Gastroesophageal sphincter (tissue), 4 donors: ENCODE data around the gene COBLL1. TPM values are rescaled to one million over a fixed set of nuclear protein-coding genes. Genes with fewer than 3 reads are reported as not detected.

ENCODE experiments used
- ATAC-seq: fragments of 150-250 bp; one replicate; pipeline ENCODE4 v1.9.1; 2016; ENCODE audit warnings: mild to moderate bottlenecking, moderate library complexity
- H3K27ac ChIP-seq, 4 donors: fragments of 200-600 bp; sonication (generic) in 3 of 4; 1 replicate in 3 of 4; 2 replicates in 1 of 4; pipeline ENCODE4 v1.5.1; 2016 to 2019
- H3K27me3 ChIP-seq: fragments of 200-600 bp; sonication (generic); one replicate; pipeline ENCODE4 v1.5.1; 2019
- H3K36me3 ChIP-seq, 2 donors: fragments of 200-600 bp; sonication (generic); one replicate each; pipeline ENCODE4 v1.5.1; 2019; ENCODE audit warnings: control low read depth in 1 of 2
- H3K4me1 ChIP-seq, 3 donors: fragments of 200-600 bp; sonication (generic); 1 replicate in 2 of 3; 2 replicates in 1 of 3; pipeline ENCODE4 v1.5.1; 2016 to 2019; ENCODE audit warnings: control low read depth in 2 of 3
- H3K4me3 ChIP-seq, 2 donors: fragments of 200-600 bp; sonication (generic); one replicate each; pipeline ENCODE4 v1.5.1; 2019; ENCODE audit warnings: mild to moderate bottlenecking in 1 of 2, moderate library complexity in 1 of 2
- H3K9me3 ChIP-seq, 3 donors: fragments of 200-600 bp; sonication (generic); one replicate each; pipeline ENCODE4 v1.5.1; 2017 to 2019; ENCODE audit warnings: control low read depth in 2 of 3
- CTCF ChIP-seq, 4 experiments: fragments of 200-600 bp in 2 of 4; fragments of 450-650 bp in 2 of 4; sonication (generic) in 1 of 4; IDR thresholded peaks; one replicate each; pipeline ENCODE4 v1.5.1; 2017 to 2019; ENCODE audit warnings: antibody characterized with exemption in 4 of 4, mild to moderate bottlenecking in 2 of 4, moderate library complexity in 2 of 4
- EP300 ChIP-seq: sonication (generic); formaldehyde crosslinking; IDR thresholded peaks from one replicate; pipeline ENCODE4 v1.6.1; 2017; ENCODE audit warnings: antibody characterized with exemption, mild to moderate bottlenecking
- POLR2A ChIP-seq, 2 donors: fragments of 450-650 bp; IDR thresholded peaks; one replicate each; pipeline ENCODE4 v1.6.1; 2017; ENCODE audit warnings: antibody characterized with exemption in 2 of 2, mild to moderate bottlenecking in 2 of 2, moderate library complexity in 1 of 2
- POLR2AphosphoS5 ChIP-seq: sonication (generic); formaldehyde crosslinking; IDR thresholded peaks from one replicate; pipeline ENCODE4 v1.6.1; 2017; ENCODE audit warnings: antibody characterized with exemption
- WGBS, 2 donors: methylation state at CpG; one replicate each; pipeline ENCODE4 v1.1.5; 2018; ENCODE audit warnings: low coverage in 1 of 2; 5-methylcytosine and 5-hydroxymethylcytosine counted together
- total RNA-seq, 4 donors: library from RNA; depleted of rRNA; stranded (reverse); fragments of >200 nt; gene quantifications; one replicate each; pipeline ENCODE4 v1.1.0, GENCODE V29; 2016

The COBLL1 gene
- total RNA-seq, 4 donors from 2014 or later = 25.7 to 71.6 (median 56.6) TPM

DNA sequence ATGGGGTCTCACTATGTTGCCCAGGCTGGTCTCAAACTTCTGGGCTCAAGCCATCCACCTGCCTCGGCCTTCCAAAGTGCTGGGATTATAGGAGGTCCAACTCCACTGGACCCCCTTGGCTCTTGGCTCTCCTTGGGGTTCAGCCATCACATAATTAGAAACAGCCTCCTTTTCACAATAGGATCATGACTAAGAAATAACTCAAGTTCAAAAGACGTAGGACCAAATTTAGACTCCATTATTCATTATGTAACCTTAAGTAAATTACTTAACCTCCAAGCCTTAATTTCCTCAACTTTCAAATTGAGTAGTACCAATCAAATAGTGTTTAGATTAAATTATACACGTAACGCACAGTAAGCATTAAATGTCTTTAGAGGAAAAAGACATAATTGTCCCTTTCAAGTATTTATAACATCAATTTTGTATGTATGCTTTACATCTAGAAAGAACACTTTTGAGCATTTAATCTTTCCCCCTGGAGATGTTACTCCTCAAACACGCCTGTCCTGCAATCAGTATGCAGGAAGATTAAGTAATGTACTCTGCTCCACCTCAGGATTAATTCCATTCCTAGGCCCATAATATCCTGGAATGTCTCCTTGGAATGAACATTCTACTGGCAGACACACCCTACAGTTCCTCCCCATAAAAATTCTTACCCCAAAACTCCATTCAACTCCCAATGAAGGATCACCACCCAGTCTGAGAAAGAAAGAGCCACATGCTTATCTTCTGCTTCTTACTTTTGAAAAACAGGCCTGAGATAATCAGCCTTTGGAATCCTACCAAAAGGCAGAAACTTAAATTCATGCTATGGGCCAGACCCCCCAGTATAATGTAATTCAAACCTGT, 49.1 kb downstream of the COBLL1 start:
- no peak for TF ChIP-seq POLR2AphosphoS5
- TF ChIP-seq POLR2A (IDR thresholded peaks at IDR 0.05) = no peak
- no peak for TF ChIP-seq CTCF (IDR thresholded peaks at IDR 0.05)
- no peak for TF ChIP-seq EP300
- WGBS, 2 donors = 67 to 72% methylated on average over 4 to 5 of the region's 5 CpGs
- H3K36me3 ChIP-seq = no peaks in the 10 kb centered on the region
- peak overlapping the region in 3 of 4 donors; percentile 26 to 62 (median 58) for H3K27ac ChIP-seq
- H3K4me1 ChIP-seq = peaks cover 9 to 60% (median 15%) of the 10 kb centered on the region in 3 donors
- no peaks in the 10 kb centered on the region for H3K9me3 ChIP-seq
- H3K27me3 ChIP-seq = no peaks in the 10 kb centered on the region
- H3K4me3 ChIP-seq = no peak overlapping the region
- ATAC-seq = peak; percentile 73

DNA sequence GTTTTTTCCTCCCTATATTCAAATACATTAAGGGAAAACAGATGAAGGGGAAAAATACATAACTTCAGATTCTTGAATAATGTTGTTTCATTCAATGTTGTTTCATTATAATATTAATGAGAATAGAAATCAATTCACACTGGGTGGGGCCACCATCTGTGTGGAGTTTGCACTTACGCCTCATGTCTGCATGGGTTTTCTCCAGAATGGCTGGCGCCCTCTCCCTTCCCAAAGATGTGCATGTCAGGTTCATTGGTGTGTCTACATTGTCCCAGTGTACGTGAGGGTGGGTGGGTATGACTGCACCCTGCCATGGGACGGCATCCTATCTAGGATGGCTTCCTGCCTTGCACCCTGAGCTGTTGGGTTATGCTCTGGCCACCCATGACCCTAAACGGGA, 51.7 kb downstream of the COBLL1 start:
- TF ChIP-seq CTCF (IDR thresholded peaks at IDR 0.05) = no peak
- no peak overlapping the region for H3K27ac ChIP-seq
- H3K36me3 ChIP-seq = no peaks in the 10 kb centered on the region
- no peak for ATAC-seq
- H3K27me3 ChIP-seq = no peaks in the 10 kb centered on the region
- no peak overlapping the region for H3K4me3 ChIP-seq
- H3K4me1 ChIP-seq = peaks cover 20 to 60% (median 25%) of the 10 kb centered on the region in 3 donors
- 90 to 100% methylated on average over 2 to 5 of the region's 5 CpGs for WGBS, 2 donors
- H3K9me3 ChIP-seq = no peaks in the 10 kb centered on the region

DNA sequence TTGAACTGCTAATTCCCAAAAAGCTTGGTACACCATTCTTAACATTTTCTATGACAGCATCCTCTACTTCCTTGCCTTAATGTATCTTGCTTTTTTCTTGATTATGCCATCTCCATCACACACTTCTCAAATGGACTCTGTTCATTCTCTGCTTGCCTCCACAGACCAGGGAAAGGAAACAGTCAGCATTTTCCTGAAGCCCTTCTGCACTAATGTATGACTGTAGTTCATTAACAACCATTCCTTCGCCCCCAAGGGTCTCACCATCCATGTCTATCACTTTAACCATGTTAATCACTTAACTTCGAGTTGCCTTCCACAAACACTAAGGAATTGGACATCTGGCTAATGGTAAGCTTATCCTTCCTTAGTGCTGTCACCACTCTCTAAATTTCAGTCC, 54.8 kb downstream of the COBLL1 start:
- no peak for ATAC-seq
- TF ChIP-seq POLR2A (IDR thresholded peaks at IDR 0.05) (no peak), POLR2AphosphoS5 (no peak), EP300 (no peak), CTCF (IDR thresholded peaks at IDR 0.05) (no peak)
- no peaks in the 10 kb centered on the region for H3K27me3 ChIP-seq
- no peaks in the 10 kb centered on the region for H3K36me3 ChIP-seq
- H3K27ac ChIP-seq = peak overlapping the region; percentile 45 to 90 (median 83)
- peaks cover 20 to 60% (median 40%) of the 10 kb centered on the region in 3 donors for H3K4me1 ChIP-seq
- H3K9me3 ChIP-seq = no peaks in the 10 kb centered on the region
- H3K4me3 ChIP-seq = no peak overlapping the region
- 77 to 80% methylated on average over 2 of the region's 2 CpGs for WGBS, 2 donors

DNA sequence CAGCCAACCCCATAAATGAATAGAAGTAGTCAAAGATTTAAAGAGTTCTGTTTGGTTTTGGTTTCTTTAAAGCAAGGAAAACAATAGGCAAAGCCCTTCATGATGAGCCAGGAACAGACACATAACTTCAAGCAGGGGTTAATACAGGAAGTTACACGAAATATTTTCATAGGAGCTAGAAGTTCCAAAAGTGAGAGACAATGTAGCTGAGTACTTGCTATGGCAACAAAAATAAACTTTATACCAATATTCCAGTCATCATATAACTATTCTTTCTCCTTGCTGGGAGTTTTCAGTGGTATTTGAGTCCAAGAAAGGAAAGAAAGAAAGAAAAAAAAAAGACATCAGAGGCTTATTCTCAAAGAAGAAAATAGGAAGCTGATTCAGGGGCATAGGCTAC, 56.2 kb downstream of the COBLL1 start:
- H3K9me3 ChIP-seq = no peaks in the 10 kb centered on the region
- TF ChIP-seq POLR2A (IDR thresholded peaks at IDR 0.05) = no peak
- peak; percentile 20 for TF ChIP-seq POLR2AphosphoS5
- no peak overlapping the region for H3K4me3 ChIP-seq
- peak; percentile 33 for ATAC-seq
- peak overlapping the region; percentile 45 to 90 (median 83) for H3K27ac ChIP-seq
- no peaks in the 10 kb centered on the region for H3K36me3 ChIP-seq
- H3K4me1 ChIP-seq = peaks cover 22 to 70% (median 40%) of the 10 kb centered on the region in 3 donors
- WGBS, 2 donors = 0% methylated on average over 1 of the region's 1 CpG
- no peaks in the 10 kb centered on the region for H3K27me3 ChIP-seq

GRCh38 chr2:164784376-164784775, 57.2 kb downstream of the COBLL1 start:
- peak; percentile 38 for ATAC-seq
- Histone ChIP-seq H3K4me3 (no peak overlapping the region), H3K27me3 (no peaks in the 10 kb centered on the region), H3K27ac (peak overlapping the region; percentile 45 to 90 (median 83)), H3K9me3 (no peaks in the 10 kb centered on the region), H3K36me3 (no peaks in the 10 kb centered on the region), H3K4me1 (peaks cover 22 to 81% (median 40%) of the 10 kb centered on the region in 3 donors)
- WGBS, 2 donors = 21 to 32% methylated on average over 2 of the region's 2 CpGs
- TF ChIP-seq POLR2AphosphoS5 = no peak
- TF ChIP-seq EP300 = no peak
- no peak for TF ChIP-seq CTCF (IDR thresholded peaks at IDR 0.05)
- no peak for TF ChIP-seq POLR2A (IDR thresholded peaks at IDR 0.05)
